HG02678 (cell line): Measurements from ENCODE around the gene SFI1.
"Not testable (repeated sequence)": the region's sequence is repeated elsewhere in the genome, so short reads cannot be mapped to it uniquely, and the experiment has no call there.

ENCODE experiments used
- ATAC-seq: cut with Tn5 transposase; IDR thresholded peaks from one replicate; pipeline ENCODE4 v1.9.1; 2021; ENCODE audit warnings: mild to moderate bottlenecking, moderate library complexity; ENCODE audit not compliant: unreplicated experiment

Gene SFI1

DNA sequence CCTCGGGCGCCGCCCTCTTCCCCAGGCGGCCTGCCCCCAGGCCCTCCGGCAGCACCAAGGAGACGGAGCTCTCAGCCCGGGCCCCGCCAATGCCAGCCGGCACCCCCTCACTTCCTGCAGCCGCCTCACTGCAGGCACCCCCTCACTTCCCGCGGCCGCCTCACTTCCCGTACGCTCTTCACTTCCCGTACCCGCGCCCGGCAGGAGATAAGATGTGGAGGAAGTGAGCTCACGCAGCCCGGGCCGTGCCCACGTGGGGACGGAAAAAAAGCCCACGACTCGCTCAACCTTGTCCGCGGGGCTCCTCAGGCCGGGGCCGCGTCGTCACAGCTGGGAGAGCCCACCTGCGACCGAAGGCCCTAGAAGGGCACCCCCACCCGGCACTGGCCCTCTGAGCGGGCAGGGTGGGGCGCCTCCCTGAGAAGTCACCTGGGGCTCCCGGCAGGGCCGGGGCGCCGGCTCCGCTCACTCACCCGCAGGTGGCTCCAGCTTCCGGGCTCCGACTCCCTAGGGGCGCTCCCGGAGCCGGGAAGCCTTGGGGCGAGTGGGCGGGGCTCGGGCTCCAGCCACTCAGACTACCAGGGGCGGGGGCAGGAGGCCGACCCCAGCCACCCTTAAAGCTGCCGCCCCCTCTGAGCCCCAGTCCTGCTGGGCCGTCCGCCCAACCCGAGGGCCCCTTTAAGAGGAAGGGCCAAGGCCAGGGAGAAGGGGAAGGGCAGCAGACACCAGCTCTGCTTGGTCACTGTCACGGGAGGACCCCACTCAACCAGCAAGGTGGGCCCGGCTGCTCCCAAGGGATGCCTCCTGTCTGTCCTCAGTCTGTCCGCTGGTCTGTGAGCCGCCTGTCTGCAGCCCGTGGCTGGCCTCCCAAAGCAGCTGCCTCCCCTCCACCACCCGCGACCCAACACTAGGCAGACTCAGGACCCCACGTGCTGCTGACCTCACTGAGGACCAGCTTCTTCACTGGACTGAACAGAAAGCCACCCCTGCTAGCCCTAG is 134.3 kb downstream of the SFI1 start:
- ATAC-seq = peak; percentile 65

DNA sequence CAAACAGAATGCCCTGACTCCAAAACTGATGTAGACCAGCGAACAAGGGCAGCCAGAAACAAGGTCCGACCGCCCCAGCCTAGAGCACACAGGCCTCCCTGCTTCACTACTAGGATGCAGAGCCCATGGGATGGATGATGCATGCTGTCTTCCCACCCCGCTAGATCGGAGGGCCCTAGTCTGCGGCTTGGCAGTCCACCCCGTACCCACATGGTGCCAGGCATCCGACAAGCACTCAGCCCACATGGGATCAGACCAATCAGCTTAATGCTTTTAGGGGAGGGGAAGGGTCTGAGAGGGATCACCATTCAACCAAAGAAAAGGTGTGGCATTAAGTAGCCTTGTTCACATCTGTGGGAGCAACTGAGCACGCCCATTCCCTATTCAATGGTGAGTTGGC is 135.1 kb downstream of the SFI1 start:
- ATAC-seq = no peak

DNA sequence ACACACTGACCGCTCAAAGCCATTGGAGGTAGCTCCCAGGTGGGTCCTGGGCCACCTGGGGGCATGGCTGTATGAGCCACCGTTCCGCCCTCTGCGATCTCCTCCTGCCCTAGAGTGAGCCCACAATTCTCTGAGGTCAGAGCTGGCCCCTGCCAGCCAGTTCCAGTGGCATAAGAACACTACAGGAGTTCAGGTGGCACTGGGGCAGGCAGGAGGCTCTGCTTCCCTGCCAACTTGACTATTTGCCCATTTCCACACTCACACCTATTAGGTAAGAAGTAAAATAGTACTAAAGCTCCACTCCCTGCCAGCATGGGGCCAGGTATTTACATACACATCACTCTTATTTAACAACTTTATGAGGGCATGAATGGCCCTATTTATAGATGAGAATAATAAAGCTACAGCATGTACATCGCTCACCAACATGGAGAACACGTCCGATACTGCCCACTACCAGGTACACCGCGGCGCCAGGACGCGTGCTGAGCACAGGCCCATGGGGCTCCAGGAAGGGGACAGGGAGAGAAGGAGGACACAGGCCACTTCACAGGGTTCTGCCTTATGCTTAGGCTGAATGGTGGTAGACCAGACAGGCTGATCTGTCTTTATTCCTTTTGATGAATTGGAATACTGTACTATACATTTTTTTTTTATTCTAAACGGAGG is 139.4 kb downstream of the SFI1 start:
- ATAC-seq = no peak

DNA sequence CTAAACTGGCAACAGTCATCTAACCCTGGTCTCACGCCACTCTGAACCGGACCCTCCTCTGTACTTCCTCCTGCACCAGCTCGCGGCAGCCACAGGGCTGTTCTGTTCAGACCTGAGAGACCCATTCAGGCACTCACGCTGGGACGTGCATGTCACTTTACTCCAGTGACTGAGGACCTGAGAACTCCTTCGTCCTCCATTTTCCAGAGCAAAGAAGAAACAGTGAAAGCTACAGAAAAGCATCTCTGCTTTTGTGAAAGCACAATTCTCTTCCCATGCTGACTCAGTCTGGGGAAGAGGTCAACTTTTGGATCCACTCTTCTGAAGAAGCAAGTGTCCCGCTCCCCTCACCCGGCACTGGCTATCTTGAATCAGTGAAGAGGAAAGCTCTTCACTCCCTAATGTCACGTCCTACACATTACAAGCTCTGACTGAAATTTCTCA is 141.1 kb downstream of the SFI1 start:
- ATAC-seq = peak; percentile 59

DNA sequence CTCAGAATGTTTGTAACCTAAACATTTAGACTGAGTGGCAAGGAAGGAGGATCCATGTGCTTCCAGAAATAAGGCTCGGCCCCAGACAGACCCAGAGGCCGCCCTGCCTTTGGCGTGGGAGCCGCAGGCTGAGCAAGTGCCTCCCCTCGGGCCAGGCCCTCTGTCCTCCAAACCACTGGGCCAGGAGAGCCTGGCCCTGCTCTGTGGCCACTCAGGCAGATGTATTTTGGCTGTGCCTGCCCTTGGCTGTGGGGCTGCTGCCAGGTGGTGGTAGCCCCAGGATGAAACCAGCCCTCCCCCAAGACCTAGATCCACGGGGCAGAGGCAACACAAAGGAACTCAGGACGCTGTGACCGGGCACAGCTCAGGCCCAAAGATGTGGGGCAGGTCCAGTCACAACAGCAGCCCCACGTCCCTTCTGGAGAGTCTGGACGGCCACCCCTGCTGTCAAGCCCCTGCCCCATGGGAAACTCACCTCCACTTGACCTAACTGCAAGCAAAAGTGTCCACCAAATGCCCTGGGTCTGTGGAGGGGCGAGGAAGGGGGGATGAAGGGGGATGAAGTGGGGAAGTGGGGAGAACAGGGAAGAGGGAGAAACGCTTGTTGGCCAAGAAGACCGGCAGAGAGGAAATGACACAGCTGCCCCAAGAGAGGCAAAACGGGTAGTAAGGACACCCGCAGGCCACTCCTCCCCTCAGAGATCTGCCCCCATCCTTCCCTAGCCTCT is 141.7 kb downstream of the SFI1 start:
- ATAC-seq = peak; percentile 35

DNA sequence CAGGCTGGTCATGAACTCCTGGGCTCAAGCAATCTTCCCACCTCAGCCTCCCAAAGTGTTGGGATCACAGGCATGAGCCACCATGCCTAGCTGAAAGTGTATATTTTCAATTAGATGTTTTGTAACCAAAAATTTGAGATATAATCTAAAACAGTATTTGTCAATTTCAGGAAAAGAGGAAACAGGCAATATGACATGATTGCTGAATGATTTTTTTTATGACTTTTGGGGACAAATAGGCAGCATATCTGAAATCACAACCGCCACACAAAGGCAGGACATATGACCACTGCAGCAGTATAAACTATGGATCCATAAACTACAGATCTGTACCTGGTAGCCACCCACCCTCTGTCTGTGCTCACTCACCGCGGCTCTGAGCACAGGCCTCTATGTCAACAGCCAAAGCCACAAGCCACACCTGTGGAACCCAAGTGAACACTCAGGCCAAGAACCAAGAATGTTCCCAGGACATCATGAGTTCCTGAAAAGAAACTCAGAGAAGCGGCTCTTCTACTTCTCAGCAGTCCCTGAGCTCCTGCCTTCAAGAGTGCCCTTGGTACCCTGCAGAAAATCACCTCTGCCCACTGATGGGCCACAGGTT is 143.2 kb downstream of the SFI1 start:
- ATAC-seq = no peak

DNA sequence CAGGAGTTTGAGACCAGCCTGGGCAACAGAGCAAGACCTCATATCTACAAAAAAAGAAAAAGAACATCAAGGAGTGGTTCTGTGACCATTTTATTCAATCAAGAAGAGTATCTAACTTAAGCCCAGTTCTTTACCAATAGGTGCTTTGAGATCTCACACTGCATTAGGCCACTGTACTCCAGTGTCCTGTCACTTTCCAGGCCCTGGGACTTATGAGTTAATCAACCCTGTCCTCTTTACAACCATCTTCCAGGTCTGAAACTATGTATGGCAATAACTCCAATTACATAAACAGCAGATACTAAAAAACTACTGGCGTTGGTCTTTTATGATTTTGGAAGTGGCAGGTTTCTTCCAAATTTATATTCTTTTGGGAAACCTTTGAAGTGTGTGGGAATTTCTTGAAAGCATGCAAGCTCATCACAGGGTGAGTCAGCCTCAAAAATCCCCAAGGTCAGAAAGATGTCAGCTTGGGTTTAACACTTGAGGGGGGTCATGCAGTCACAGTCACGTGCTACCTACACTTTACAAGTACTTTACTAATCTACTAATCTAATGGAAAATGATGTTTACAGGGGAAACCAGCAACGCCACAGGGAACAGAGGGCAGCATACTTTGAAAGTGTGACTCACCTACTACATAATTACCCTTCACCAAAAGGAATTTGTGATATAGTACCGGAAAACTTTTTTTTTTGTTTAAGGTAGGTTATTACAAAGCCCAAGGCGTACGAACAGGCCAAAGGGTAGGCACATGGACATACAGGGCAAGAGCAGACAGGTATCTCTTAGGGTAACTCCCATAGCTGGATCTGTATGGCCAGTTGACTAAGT is 150.1 kb downstream of the SFI1 start:
- no peak for ATAC-seq

DNA sequence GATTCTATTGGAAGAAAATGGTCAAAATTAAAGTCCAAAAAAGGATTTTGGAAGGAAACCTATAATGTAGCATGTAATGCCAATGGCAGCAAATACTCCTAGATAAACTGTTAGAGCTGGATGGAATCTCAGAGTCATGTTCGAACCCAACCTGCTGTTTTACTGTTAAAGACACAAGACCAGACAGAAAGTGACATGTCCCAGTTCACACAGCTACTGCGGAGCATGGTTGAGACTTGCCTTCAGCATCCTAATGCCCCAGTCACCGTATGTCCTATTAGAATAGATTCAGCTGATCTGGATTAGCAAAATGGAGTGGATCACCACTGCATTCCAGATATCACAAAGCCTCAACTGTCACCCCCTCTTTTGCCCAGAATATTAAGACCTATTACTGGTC is 150.7 kb downstream of the SFI1 start:
- no peak for ATAC-seq

DNA sequence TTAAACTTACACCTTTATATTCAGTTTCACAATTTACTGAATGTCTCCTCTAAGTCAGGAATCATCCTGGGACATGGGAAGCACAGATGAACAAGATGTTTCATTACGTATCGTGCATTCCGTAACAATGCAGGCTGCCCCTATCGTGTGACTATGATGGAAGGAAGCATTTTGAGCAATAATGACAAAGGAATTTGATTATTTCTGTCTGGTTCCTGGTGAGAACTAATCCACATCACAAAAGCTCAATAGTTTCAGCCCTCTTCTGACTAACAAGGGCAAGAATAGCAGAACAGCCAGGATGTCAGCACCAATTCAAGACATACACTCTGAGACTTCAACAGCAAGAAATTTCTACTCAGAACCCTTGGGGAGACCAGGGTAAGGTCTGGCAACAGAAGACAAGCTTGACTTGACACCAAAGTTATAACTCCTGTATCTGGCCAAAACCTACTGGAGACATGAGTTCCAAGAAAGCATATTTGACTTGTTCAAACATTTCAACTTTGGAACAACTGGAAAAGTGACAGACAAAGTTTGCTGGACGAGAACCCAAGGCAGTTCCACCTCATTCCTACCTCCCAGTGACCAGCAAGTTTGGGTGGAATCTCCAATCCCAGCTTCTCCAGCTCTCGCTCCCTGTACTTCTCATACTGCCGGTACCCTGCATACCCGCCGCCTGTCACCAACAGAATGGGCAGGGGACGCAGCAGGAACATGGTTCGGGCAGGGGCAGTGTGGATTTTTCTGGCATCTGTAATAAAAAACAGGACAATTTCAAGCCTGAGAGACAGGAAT is 151.4 kb downstream of the SFI1 start:
- no peak for ATAC-seq

DNA sequence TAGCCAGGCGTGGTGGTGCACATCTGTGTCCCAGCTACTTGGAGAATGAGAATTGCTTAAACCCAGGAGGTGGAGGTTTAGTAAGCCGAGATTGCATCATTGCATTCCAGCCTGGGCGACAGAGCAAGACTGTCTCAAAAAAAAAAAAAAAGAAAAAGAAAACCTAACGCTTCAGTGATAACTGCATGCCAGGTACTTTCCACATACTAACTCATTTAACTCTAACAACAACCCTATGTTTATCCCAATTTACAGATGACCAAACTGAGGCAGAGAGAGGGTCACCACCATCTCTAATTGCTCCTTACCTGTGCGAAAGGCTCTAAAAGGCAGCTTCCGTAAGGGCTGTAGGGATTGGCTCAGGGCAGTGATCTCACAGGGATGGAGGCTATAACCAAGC is 154.1 kb downstream of the SFI1 start:
- no peak for ATAC-seq

DNA sequence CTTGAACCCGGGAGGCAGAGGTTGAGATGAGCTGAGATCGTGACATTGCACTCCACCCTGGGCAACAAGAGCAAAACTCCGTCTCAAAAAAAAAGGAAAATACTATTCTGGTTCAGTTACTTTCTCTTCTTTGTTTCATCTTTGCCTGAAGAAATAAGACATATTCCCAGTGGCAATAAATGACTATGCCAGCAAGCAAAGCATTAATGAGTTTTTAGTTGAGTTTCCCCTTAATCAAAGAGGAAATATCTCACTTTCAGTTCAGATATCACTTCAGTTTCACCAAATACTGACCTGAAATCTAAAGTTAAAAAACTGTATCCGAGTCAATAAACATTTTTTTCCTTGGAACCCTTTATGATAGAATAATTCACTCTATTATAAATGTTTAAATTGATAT is 155.3 kb downstream of the SFI1 start:
- ATAC-seq = no peak

DNA sequence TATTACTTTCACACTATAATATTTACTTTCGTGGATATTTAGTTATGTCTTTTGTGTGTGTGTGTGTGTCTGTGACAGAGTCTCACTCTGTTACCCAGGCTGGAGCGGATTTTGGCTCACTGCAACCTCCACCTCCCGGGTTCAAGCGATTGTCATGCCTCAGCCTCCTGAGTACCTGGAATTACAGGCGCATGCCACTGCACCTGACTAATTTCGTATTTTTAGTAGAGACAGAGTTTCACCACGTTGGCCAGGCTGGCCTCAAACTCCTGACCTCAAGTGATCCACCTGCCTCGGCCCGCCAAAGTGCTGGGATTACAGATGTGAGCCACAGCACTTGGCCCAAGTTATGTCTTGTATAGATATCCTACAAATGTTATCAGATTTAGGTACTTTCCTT is 155.8 kb downstream of the SFI1 start:
- no peak for ATAC-seq

DNA sequence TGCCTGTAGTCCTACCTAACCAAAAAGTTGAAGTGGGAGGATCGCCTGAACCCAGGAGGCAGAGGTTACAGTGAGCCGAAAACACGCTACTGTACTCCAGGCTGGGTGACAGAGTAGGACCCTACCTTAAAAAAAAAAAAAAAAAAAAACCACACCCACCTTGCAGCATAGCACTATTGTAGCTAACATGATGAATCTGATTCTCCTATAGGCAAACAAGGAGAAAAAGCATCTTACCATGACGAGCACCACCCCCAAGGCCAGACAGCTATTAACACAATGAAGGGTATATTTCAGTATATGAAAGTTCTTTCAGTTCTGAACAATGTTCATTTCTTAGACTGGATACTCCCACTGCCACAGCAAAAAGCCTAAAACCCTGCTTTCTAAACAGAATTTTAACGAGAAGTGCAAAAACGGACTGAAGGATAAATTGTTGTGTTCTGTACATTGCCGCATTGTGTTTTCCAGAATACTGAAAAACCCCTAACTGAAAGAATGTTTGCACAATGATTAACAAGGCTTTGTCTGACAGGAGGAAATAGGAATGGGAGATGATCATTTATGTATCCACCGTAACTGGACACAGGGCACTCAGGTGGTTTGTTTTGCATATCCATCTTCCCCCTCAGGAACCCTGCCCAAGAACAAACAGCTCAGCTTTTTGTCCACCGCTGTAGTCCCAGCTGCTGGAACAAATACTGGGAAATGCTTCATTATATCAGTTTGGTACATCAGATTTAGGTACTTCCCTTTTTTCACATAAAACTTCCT is 156.8 kb downstream of the SFI1 start:
- ATAC-seq = no peak

DNA sequence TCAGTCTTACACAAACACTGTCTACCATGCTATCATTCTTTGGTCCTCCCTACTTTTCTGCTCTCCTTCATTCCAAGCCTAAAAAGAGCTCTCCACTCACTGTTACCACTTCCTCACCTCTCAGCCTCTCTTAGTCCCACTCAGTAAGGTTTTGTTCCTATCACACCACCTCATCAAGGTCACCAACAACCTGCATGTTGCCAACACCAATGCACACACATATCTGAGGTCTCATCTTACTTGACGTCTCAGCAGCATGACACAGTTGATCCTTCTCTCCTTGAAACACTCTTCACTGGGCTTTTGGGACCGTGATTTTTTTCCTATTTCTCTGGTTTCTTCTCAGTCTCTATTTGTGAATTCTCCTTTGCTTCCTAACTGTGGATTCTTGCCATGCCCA is 157.6 kb downstream of the SFI1 start:
- no peak for ATAC-seq

DNA sequence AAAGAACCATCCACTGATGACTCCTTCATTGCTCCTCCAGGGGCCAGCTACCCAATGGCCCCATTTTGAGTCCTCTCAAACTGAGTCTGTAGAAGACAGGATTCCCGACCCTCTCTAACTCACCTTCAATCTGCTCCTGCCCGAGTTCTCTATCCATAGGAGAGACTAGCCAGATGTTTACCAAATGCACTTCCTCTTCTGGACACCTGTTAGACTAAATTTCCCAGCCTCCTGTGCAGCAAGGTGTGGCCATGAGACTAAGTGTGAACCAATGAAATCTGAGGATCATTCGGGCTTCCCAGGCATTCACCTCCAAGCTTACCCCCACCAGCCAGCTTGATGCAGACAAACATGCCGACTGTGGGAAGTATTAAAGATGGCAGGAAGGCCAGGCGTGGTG is 158.1 kb downstream of the SFI1 start:
- ATAC-seq = no peak

DNA sequence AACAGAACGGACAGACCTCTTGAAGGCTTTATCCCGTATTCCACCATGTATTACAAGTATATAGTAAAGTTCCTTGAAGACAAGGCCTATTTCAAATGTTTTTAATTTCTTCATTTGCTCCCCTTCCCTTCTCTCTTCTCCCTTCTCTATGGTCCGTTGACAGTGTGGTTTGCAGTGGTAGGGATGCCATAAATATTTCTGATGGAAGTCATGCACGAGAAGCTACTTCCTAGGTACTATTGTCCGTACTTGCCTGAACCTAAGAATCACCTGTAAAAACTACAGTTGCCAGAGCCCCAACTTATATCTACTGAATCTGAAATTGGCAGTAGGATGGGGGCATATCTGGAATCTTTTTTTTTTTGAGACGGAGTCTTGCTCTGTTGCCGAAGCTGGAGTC is 162.9 kb downstream of the SFI1 start:
- ATAC-seq = no peak

DNA sequence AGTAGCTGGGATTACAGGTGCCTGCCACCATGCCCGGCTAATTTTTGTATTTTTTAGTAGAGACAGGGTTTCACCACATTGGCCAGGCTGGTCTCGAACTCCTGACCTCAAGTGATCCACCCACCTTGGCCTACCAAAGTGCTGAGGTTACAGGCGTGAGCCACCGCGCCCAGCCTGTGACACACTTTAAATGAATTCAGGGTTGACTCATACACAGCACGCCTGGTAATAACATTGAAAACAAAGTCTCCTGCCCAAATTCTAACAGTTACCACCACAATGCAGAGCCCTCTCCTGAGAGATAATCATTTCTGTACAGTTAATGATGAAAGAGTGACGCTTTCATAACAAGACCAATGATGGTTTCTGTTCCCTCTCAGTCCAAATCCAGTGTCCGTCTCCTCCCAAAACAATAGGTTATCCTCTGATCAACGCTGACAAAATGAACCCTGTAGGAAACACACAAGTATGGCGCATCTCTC is 164.6 kb downstream of the SFI1 start:
- ATAC-seq = not testable (repeated sequence)

DNA sequence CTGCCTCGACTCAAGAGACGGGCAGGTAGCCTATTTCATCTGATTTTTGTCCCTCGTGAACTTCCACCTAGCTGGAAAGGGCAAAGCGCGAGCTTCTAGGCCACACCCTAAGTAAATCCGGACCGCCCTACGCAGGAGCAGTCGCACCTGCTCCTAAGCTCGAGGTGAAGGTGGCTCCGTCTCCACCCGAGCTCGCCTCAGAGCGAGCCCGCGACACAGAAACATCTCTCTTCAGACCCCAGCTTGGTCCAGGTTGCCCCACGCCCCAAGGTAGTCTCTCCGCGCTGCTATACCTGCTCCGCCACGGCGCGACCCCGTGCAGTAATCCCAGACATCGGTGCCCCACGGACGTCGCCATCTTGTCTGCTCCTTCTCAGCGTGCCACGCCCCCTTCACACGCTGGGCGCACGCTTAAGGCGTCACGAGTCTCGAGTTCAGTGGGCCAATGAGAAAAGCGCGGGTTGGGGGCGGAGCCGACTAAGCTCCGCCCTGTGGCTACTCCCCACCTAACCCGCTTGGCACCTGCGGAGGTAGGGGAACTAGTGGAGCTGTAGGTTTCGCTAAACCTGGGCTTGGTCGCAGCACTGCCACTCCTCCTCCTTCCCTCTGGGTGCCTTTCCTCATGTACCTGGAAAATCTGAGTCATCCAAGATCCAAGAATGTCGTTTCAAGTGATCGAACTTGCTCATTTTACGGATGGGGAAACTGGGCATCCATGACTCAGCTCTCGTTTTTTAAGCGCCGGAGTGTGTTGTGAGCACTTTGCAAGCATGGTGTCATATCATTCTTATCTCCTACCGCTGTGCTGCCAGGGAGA is 165.7 kb downstream of the SFI1 start, which contains the start of gene PISD:
PISD (minus strand) TSS at position 365 of the 817 bp plus-strand sequence; CDS start at position 358, 7 bp downstream.
- ATAC-seq = peak; percentile 92
